Measurements from ENCODE around the gene KCNJ4.
"Not testable (repeated sequence)": the region's sequence is repeated elsewhere in the genome, so short reads cannot be mapped to it uniquely, and the experiment has no call there.

KCNJ4 gene

GRCh38 chr22:38394929-38395624, 59.9 kb downstream of the KCNJ4 start:
- peak overlapping the region; percentile 99 for H3K27ac ChIP-seq (ENCODE audit: low read length)
- H3K4me2 ChIP-seq (ENCODE audit: low read depth, low read length): peak overlapping the region; percentile 94
- not testable (repeated sequence) for H3K27me3 ChIP-seq (replicated peaks; ENCODE audit: insufficient read depth, low read length); H3K9me2 ChIP-seq (replicated peaks; ENCODE audit: insufficient read depth, low read length); H3K36me3 ChIP-seq (replicated peaks; ENCODE audit: insufficient read depth, low read length); H3K9me3 ChIP-seq (replicated peaks; ENCODE audit: insufficient read depth, low read length); H2AFZ ChIP-seq (ENCODE audit: low read length); H4K20me1 ChIP-seq (ENCODE audit: insufficient read depth, low read length)
- peak overlapping the region; percentile 89 for H3K4me3 ChIP-seq (ENCODE audit: low read length)
- peak overlapping the region; percentile 97 for H3K9ac ChIP-seq (ENCODE audit: low read length)
- H3F3A ChIP-seq (ENCODE audit: insufficient read depth, low read length): peaks cover 43% of the 10 kb centered on the region
- peaks cover 15% of the 10 kb centered on the region for H3K4me1 ChIP-seq (ENCODE audit: low read length)
- peaks cover 85% of the 10 kb centered on the region for H3K79me2 ChIP-seq (ENCODE audit: low read length)
- peak; percentile 36 for DNase-seq

DNA sequence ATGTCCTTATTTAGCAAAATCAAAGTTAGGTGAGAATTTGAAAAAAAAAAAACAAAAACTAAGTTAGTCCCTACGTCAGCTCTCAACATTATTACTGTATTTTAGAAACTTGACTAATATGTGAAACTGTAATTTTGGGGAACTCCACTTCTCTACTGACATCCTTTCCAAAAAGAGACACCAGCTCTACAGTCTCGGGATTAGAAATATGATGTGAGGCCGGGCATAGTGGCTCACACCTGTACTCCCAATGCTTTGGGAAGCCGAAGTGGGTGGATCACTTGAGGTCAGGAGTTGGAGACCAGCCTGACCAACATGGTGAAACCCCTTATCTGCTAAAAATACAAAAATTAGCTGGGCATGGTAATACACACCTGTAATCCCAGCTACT, 65.6 kb downstream of the KCNJ4 start:
- H2AFZ ChIP-seq (ENCODE audit: low read length); H3K9me2 ChIP-seq (replicated peaks; ENCODE audit: insufficient read depth, low read length); H4K20me1 ChIP-seq (ENCODE audit: insufficient read depth, low read length); H3K27me3 ChIP-seq (replicated peaks; ENCODE audit: insufficient read depth, low read length); H3K9me3 ChIP-seq (replicated peaks; ENCODE audit: insufficient read depth, low read length); DNase-seq; H3K36me3 ChIP-seq (replicated peaks; ENCODE audit: insufficient read depth, low read length): not testable (repeated sequence)
- H3K4me3 ChIP-seq (ENCODE audit: low read length): 0 out of 2 replicates have a peak overlapping the region, but pooled peaks have one; percentile 40
- peaks cover 44% of the 10 kb centered on the region for H3F3A ChIP-seq (ENCODE audit: insufficient read depth, low read length)
- H3K79me2 ChIP-seq (ENCODE audit: low read length): peaks cover 72% of the 10 kb centered on the region
- H3K4me2 ChIP-seq (ENCODE audit: low read depth, low read length): peak overlapping the region; percentile 71
- peaks cover 26% of the 10 kb centered on the region for H3K4me1 ChIP-seq (ENCODE audit: low read length)
- H3K27ac ChIP-seq (ENCODE audit: low read length): peak overlapping the region; percentile 99
- peak overlapping the region; percentile 87 for H3K9ac ChIP-seq (ENCODE audit: low read length)

DNA sequence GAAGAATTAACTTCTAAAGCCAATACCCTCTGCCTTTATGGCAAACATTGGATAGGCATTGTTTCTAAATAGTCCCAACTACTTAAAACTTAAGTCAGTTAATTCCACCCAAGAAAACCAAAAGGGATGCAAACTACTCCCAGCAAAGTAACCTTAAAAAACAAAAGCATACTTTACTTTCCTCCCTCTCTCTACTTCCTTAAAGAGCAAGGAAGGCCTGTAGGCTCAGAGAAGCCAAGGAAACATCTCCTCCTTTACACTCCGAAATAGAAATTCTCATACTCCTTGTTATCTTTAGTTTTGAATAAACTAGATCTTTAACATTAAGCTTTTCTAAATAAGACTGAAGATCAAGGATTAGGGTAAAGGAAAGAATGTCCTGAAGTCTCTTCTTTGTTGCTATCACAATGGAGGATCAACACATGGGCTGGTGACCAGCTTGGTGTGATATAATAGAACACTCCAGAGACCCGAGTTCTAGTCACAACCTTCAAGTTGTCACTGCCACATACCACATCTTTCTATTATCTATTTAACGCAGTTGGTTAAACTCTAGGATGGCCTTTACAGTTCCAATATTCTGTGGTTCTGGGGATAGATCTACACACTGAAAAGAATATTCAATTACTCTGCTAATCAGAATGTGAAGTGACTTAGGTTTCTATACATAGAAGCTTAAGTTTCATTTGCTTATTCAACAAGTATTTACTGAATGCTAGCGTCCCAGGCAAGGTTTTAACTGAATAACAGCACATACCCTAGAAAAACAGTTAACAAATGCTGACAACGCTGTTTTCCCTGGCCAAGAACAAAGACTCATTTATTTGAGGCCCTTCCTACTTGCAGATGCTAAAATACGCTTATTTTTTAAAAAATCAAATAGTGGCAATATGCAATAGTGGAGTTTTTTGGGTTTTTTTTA, 66.2 kb downstream of the KCNJ4 start:
- DNase-seq: peak; percentile 82
- H3K9me3 ChIP-seq (replicated peaks; ENCODE audit: insufficient read depth, low read length); H3K4me3 ChIP-seq (ENCODE audit: low read length); H2AFZ ChIP-seq (ENCODE audit: low read length); H3K36me3 ChIP-seq (replicated peaks; ENCODE audit: insufficient read depth, low read length); H3K9me2 ChIP-seq (replicated peaks; ENCODE audit: insufficient read depth, low read length); H4K20me1 ChIP-seq (ENCODE audit: insufficient read depth, low read length); H3K27me3 ChIP-seq (replicated peaks; ENCODE audit: insufficient read depth, low read length): not testable (repeated sequence)
- Histone ChIP-seq H3F3A (ENCODE audit: insufficient read depth, low read length) (peaks cover 44% of the 10 kb centered on the region), H3K4me2 (ENCODE audit: low read depth, low read length) (peak overlapping the region; percentile 71; the same call in 1 of the 2 replicates), H3K27ac (ENCODE audit: low read length) (peak overlapping the region; percentile 99), H3K79me2 (ENCODE audit: low read length) (peaks cover 69% of the 10 kb centered on the region), H3K4me1 (ENCODE audit: low read length) (peaks cover 28% of the 10 kb centered on the region), H3K9ac (ENCODE audit: low read length) (peak overlapping the region; percentile 87; the same call in 1 of the 2 replicates)

DNA sequence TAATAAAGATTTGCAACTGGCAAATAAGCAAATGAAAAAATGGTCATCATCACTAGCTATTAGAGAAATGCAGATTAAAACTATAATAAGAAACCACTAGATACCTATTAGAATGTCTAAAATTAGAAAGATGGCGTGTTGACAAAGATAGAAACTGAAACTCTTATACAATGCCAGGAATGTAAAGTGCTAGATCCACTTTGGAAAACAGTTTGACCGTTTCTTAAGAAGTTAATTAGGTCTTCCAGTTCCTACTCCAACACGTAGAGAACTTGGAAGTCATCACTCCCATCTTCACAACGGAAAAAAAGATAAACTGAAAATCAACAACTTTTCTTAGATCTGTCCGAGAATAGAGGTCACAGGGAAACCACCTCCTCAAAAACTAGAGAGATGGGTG, 68.1 kb downstream of the KCNJ4 start:
- peak; percentile 62 for DNase-seq
- H3K36me3 ChIP-seq (replicated peaks; ENCODE audit: insufficient read depth, low read length); H4K20me1 ChIP-seq (ENCODE audit: insufficient read depth, low read length); H3K9me2 ChIP-seq (replicated peaks; ENCODE audit: insufficient read depth, low read length); H2AFZ ChIP-seq (ENCODE audit: low read length); H3K27me3 ChIP-seq (replicated peaks; ENCODE audit: insufficient read depth, low read length); H3K9me3 ChIP-seq (replicated peaks; ENCODE audit: insufficient read depth, low read length): not testable (repeated sequence)
- H3F3A ChIP-seq (ENCODE audit: insufficient read depth, low read length): peaks cover 37% of the 10 kb centered on the region
- peak overlapping the region; percentile 38 for H3K4me3 ChIP-seq (ENCODE audit: low read length)
- peak overlapping the region; percentile 64 for H3K9ac ChIP-seq (ENCODE audit: low read length)
- H3K79me2 ChIP-seq (ENCODE audit: low read length): peaks cover 69% of the 10 kb centered on the region
- H3K4me2 ChIP-seq (ENCODE audit: low read depth, low read length): peak overlapping the region; percentile 48; the same call in 1 of the 2 replicates
- peak overlapping the region; percentile 99 for H3K27ac ChIP-seq (ENCODE audit: low read length)
- peaks cover 45% of the 10 kb centered on the region for H3K4me1 ChIP-seq (ENCODE audit: low read length)

GRCh38 chr22:38383417-38383816, 71.6 kb downstream of the KCNJ4 start:
- Histone ChIP-seq H3K27ac (ENCODE audit: low read length) (no peak overlapping the region), H3K9ac (ENCODE audit: low read length) (no peak overlapping the region), H3K4me3 (ENCODE audit: low read length) (no peak overlapping the region), H4K20me1 (ENCODE audit: insufficient read depth, low read length) (peaks cover 8% of the 10 kb centered on the region), H3K4me2 (ENCODE audit: low read depth, low read length) (peak overlapping the region; percentile 34; the same call in 1 of the 2 replicates), H2AFZ (ENCODE audit: low read length) (no peak overlapping the region), H3K36me3 (replicated peaks; ENCODE audit: insufficient read depth, low read length) (peaks cover 11% of the 10 kb centered on the region), H3K27me3 (replicated peaks; ENCODE audit: insufficient read depth, low read length) (no peaks in the 10 kb centered on the region), H3K9me3 (replicated peaks; ENCODE audit: insufficient read depth, low read length) (no peaks in the 10 kb centered on the region), H3K79me2 (ENCODE audit: low read length) (peaks cover 73% of the 10 kb centered on the region), H3K9me2 (replicated peaks; ENCODE audit: insufficient read depth, low read length) (no peaks in the 10 kb centered on the region), H3K4me1 (ENCODE audit: low read length) (peaks cover 29% of the 10 kb centered on the region), H3F3A (ENCODE audit: insufficient read depth, low read length) (peaks cover 25% of the 10 kb centered on the region)
- no peak for DNase-seq
- TF ChIP-seq EZH2 (optimal IDR thresholded peaks at IDR 0.05; ENCODE audit: low read depth, low read length) (no peak), EZH2phosphoT487 (IDR thresholded peaks at IDR 0.05; ENCODE audit: low read length) (no peak)
- TF ChIP-seq, protein P1, sequence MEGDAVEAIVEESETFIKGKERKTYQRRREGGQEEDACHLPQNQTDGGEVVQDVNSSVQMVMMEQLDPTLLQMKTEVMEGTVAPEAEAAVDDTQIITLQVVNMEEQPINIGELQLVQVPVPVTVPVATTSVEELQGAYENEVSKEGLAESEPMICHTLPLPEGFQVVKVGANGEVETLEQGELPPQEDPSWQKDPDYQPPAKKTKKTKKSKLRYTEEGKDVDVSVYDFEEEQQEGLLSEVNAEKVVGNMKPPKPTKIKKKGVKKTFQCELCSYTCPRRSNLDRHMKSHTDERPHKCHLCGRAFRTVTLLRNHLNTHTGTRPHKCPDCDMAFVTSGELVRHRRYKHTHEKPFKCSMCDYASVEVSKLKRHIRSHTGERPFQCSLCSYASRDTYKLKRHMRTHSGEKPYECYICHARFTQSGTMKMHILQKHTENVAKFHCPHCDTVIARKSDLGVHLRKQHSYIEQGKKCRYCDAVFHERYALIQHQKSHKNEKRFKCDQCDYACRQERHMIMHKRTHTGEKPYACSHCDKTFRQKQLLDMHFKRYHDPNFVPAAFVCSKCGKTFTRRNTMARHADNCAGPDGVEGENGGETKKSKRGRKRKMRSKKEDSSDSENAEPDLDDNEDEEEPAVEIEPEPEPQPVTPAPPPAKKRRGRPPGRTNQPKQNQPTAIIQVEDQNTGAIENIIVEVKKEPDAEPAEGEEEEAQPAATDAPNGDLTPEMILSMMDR (IDR thresholded peaks at IDR 0.05; ENCODE audit: low read length): no peak

GRCh38 chr22:38381371-38381770, 73.6 kb downstream of the KCNJ4 start:
- H4K20me1 ChIP-seq (ENCODE audit: insufficient read depth, low read length); H3K27me3 ChIP-seq (replicated peaks; ENCODE audit: insufficient read depth, low read length); H3K9me3 ChIP-seq (replicated peaks; ENCODE audit: insufficient read depth, low read length); H3K4me3 ChIP-seq (ENCODE audit: low read length); H3K9me2 ChIP-seq (replicated peaks; ENCODE audit: insufficient read depth, low read length); DNase-seq; H2AFZ ChIP-seq (ENCODE audit: low read length); H3K9ac ChIP-seq (ENCODE audit: low read length); H3K4me2 ChIP-seq (ENCODE audit: low read depth, low read length): not testable (repeated sequence)
- peaks cover 24% of the 10 kb centered on the region for H3K4me1 ChIP-seq (ENCODE audit: low read length)
- H3K79me2 ChIP-seq (ENCODE audit: low read length): peaks cover 61% of the 10 kb centered on the region
- H3F3A ChIP-seq (ENCODE audit: insufficient read depth, low read length): peaks cover 11% of the 10 kb centered on the region
- H3K27ac ChIP-seq (ENCODE audit: low read length): peak overlapping the region; percentile 18; the same call in 1 of the 2 replicates
- peaks cover 11% of the 10 kb centered on the region for H3K36me3 ChIP-seq (replicated peaks; ENCODE audit: insufficient read depth, low read length)

Data from MM.1S (cell line).